ENCODE data around the gene WNT3A.
"Not testable (repeated sequence)": the region's sequence is repeated elsewhere in the genome, so short reads cannot be mapped to it uniquely, and the experiment has no call there.

DNA sequence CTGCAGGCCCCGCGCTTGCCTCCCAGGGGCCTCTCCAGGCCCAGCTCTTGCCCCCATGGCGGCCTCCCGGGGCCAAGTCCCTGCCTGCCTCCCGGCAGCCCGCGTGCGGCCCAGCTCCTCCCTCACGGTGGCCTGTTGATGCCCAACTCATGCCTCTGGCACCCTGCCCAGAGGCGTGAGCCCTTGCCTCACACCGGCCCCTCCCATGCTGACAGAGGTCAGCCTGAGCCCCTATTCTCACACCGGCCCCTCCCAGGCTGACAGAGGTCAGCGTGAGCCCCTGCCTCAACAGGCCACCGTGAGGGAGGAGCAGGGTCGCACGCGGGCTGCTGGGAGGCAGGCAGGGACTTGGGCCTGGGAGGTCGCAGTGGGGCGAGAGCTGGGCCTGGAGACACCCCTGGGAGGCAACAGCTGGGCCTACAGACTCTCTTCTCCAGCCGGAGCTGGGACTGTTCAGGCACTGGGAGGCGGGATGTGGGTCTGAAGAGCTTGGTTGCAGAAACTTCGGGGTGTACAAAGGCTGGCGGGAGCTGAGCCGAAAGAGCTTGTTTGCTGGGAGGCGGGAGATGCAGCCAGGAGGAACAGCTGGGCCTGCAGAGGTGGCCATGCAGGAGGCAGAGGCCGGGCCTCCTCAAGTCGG, 35.0 kb upstream of the WNT3A start:
- TF ChIP-seq CTCF (IDR thresholded peaks at IDR 0.05; ENCODE audit: low read depth, low read length); EZH2phosphoT487 (IDR thresholded peaks at IDR 0.05; ENCODE audit: low read depth): not testable (repeated sequence)
